Upper lobe of right lung (tissue), 1 donor: ENCODE data around the gene RASL10B. TPM values are rescaled to one million over a fixed set of nuclear protein-coding genes. Genes with fewer than 3 reads are reported as not detected.

Experiments
- ATAC-seq: fragments of 200-7000 bp; cut with Tn5 transposase; one replicate; pipeline ENCODE4 v1.9.1; 2020; ENCODE audit warnings: mild to moderate bottlenecking, moderate library complexity
- DNase-seq: peaks from one replicate; pipeline ENCODE4 v3.0.0-alpha.2; 2020
- H3K27ac ChIP-seq: fragments of 200-600 bp; one replicate; pipeline ENCODE4 v1.8.0; 2022
- H3K27me3 ChIP-seq: fragments of 200-600 bp; one replicate; pipeline ENCODE4 v1.8.0; 2022; ENCODE audit warnings: mild to moderate bottlenecking
- H3K36me3 ChIP-seq: fragments of 200-600 bp; one replicate; pipeline ENCODE4 v1.8.0; 2022
- H3K4me1 ChIP-seq: fragments of 200-600 bp; one replicate; pipeline ENCODE4 v1.8.0; 2022
- H3K4me3 ChIP-seq: fragments of 200-600 bp; one replicate; pipeline ENCODE4 v1.8.0; 2022; ENCODE audit warnings: mild to moderate bottlenecking
- H3K9me3 ChIP-seq: fragments of 200-600 bp; one replicate; pipeline ENCODE4 v1.8.0; 2022
- CTCF ChIP-seq: fragments of 200-600 bp; IDR thresholded peaks from one replicate; pipeline ENCODE4 v1.8.0; 2022; ENCODE audit warnings: antibody characterized with exemption
- intact Hi-C: fragments of 100-400 bp; cut with DNase I; formaldehyde crosslinking; loops from one replicate; pipeline ENCODE4 v1.11.0; 2022
- total RNA-seq: library from RNA; stranded (reverse); fragmentation: NEBNext Ultra II Directional; extraction: Animal tissue kit (Norgen Biotek cat#: 25700); gene quantifications from one replicate; pipeline ENCODE4 v1.2.1, GENCODE V29; 2021
- donor health status: DM: no; HTN: yes; CAD: no; lungs with severe emphysema.

Gene RASL10B
- total RNA-seq, 1 donor from 2014 or later = 2.2 TPM

GRCh38 chr17:35726953-35727460, 4.4 kb upstream of the RASL10B start:
- intact Hi-C loops = no loop called here
- TF ChIP-seq CTCF = no peak
- Histone ChIP-seq H3K27ac (no peak overlapping the region), H3K9me3 (no peaks in the 10 kb centered on the region), H3K4me3 (no peak overlapping the region), H3K27me3 (no peaks in the 10 kb centered on the region), H3K4me1 (peaks cover 13% of the 10 kb centered on the region), H3K36me3 (peaks cover 36% of the 10 kb centered on the region)
- DNase-seq = no peak
- ATAC-seq = no peak

GRCh38 chr17:35727635-35728034, 3.8 kb upstream of the RASL10B start:
- TF ChIP-seq CTCF = no peak
- intact Hi-C loops = no loop called here
- no peak for DNase-seq
- Histone ChIP-seq H3K36me3 (peaks cover 36% of the 10 kb centered on the region), H3K4me1 (peaks cover 13% of the 10 kb centered on the region), H3K9me3 (no peaks in the 10 kb centered on the region), H3K4me3 (no peak overlapping the region), H3K27ac (no peak overlapping the region), H3K27me3 (no peaks in the 10 kb centered on the region)
- ATAC-seq = no peak

GRCh38 chr17:35728551-35728950, 2.9 kb upstream of the RASL10B start:
- H3K36me3 ChIP-seq = peaks cover 30% of the 10 kb centered on the region
- H3K27ac ChIP-seq = no peak overlapping the region
- no peaks in the 10 kb centered on the region for H3K9me3 ChIP-seq
- no peak overlapping the region for H3K4me3 ChIP-seq
- no peak for ATAC-seq
- no peaks in the 10 kb centered on the region for H3K27me3 ChIP-seq
- intact Hi-C loops = no loop called here
- peaks cover 13% of the 10 kb centered on the region for H3K4me1 ChIP-seq
- no peak for TF ChIP-seq CTCF
- DNase-seq = no peak

- Histone ChIP-seq H3K36me3 (peaks cover 22% of the 10 kb centered on the region), H3K9me3 (no peaks in the 10 kb centered on the region), H3K4me3 (no peak overlapping the region), H3K27me3 (no peaks in the 10 kb centered on the region), H3K27ac (no peak overlapping the region), H3K4me1 (peaks cover 13% of the 10 kb centered on the region)
- intact Hi-C loops = no loop called here
- no peak for TF ChIP-seq CTCF
- ATAC-seq = no peak
- no peak for DNase-seq
Observed at GRCh38 chr17:35729405-35729833, 2.0 kb upstream of the RASL10B start.

GRCh38 chr17:35730400-35731005, 936 bp upstream of the RASL10B start:
- TF ChIP-seq CTCF = no peak
- ATAC-seq (no peak), DNase-seq (no peak)
- peaks cover 13% of the 10 kb centered on the region for H3K4me1 ChIP-seq
- intact Hi-C loops = no loop called here
- H3K27me3 ChIP-seq = no peaks in the 10 kb centered on the region
- peaks cover 11% of the 10 kb centered on the region for H3K36me3 ChIP-seq
- H3K4me3 ChIP-seq = no peak overlapping the region
- H3K27ac ChIP-seq = no peak overlapping the region
- no peaks in the 10 kb centered on the region for H3K9me3 ChIP-seq
